HEK293 (cell line): ENCODE results near the gene HTR1D.

Experiments used
- CTCF ChIA-PET: fragments of 350-600 bp; formaldehyde crosslinking; extraction: SDS; loops from one replicate; lab custom pipeline; 2021; ENCODE audit warnings: antibody characterized with exemption; lab: Yijun Ruan, JAX
- POLR2A ChIA-PET: fragments of 300-600 bp; formaldehyde crosslinking; extraction: SDS; loops from one replicate; lab custom pipeline; 2020; ENCODE audit warnings: antibody characterized with exemption, inconsistent platforms; lab: Yijun Ruan, JAX
- H3K27ac ChIP-seq: fragments of 200-500 bp; sonication (Bioruptor generic); 2 replicates; pipeline ENCODE4 v1.5.1; 2014; ENCODE audit warnings: low read depth, low read length, control low read depth, inconsistent platforms; ENCODE audit errors: extremely low read depth
- H3K36me3 ChIP-seq, 2 experiments: fragments of 200-500 bp in 1 of 2; sonication (Bioruptor generic) in 1 of 2; 1 replicate in 1 of 2; 2 replicates in 1 of 2; pipeline ENCODE4 v1.5.1; 2014 to 2017; ENCODE audit warnings: inconsistent platforms in 2 of 2, low read length in 2 of 2; ENCODE audit not compliant: control insufficient read depth in 2 of 2, insufficient read depth in 1 of 2
- H3K4me1 ChIP-seq: fragments of 200-500 bp; sonication (Bioruptor generic); 2 replicates; pipeline ENCODE4 v1.5.1; 2014; ENCODE audit warnings: mild to moderate bottlenecking, low read length, inconsistent platforms; ENCODE audit not compliant: control insufficient read depth, insufficient read depth
- H3K4me3 ChIP-seq: 2 replicates; pipeline ENCODE4 v1.5.1; 2011; ENCODE audit warnings: low read depth, mild to moderate bottlenecking, control low read depth, low read length, moderate library complexity
- H3K9me3 ChIP-seq: fragments of 200-500 bp; sonication (Bioruptor generic); 2 replicates; pipeline ENCODE4 v1.5.1; 2014; ENCODE audit warnings: low read depth, low read length, inconsistent platforms; ENCODE audit not compliant: control insufficient read depth, insufficient read depth
- IKZF3 ChIP-seq: fragments of 450-650 bp; IDR thresholded peaks from 2 replicates; pipeline ENCODE4 v1.5.0; 2018; ENCODE audit warnings: missing biosample characterization, mild to moderate bottlenecking, missing genetic modification characterization, moderate library complexity
- KLF9 ChIP-seq: fragments of 450-650 bp; formaldehyde crosslinking; IDR thresholded peaks from 2 replicates; pipeline ENCODE4 v1.5.1; 2016; ENCODE audit warnings: missing biosample characterization, missing genetic modification characterization, low read depth
- OVOL3 ChIP-seq: fragments of 450-650 bp; formaldehyde crosslinking; IDR thresholded peaks from 2 replicates; pipeline ENCODE4 v1.5.1; 2016; ENCODE audit warnings: missing biosample characterization, missing genetic modification characterization
- PRDM6 ChIP-seq: fragments of 450-650 bp; formaldehyde crosslinking; IDR thresholded peaks from 2 replicates; pipeline ENCODE4 v1.5.1; 2017; ENCODE audit warnings: missing biosample characterization, missing genetic modification characterization
- REPIN1 ChIP-seq: fragments of 450-650 bp; formaldehyde crosslinking; IDR thresholded peaks from 2 replicates; pipeline ENCODE4 v1.5.1; 2017; ENCODE audit warnings: missing biosample characterization, missing genetic modification characterization, low read depth
- SCRT2 ChIP-seq: fragments of 450-650 bp; formaldehyde crosslinking; IDR thresholded peaks from 2 replicates; pipeline ENCODE4 v1.5.1; 2016; ENCODE audit warnings: missing biosample characterization, missing genetic modification characterization
- TRIM28 ChIP-seq: IDR thresholded peaks from 2 replicates; pipeline ENCODE4 v1.6.1; 2011; ENCODE audit warnings: low read length, control low read depth, borderline replicate concordance
- ZBTB11 ChIP-seq: fragments of 450-650 bp; formaldehyde crosslinking; conservative IDR thresholded peaks from 2 replicates; pipeline ENCODE4 v1.5.1; 2016; ENCODE audit warnings: low read depth, missing biosample characterization, missing genetic modification characterization
- ZBTB48 ChIP-seq: fragments of 450-650 bp; formaldehyde crosslinking; IDR thresholded peaks from 2 replicates; pipeline ENCODE4 v1.5.1; 2016; ENCODE audit warnings: missing biosample characterization, missing genetic modification characterization
- ZBTB6 ChIP-seq: fragments of 450-650 bp; formaldehyde crosslinking; IDR thresholded peaks from 2 replicates; pipeline ENCODE4 v1.5.1; 2017; ENCODE audit warnings: missing biosample characterization, missing genetic modification characterization
- ZNF146 ChIP-seq: fragments of 450-650 bp; formaldehyde crosslinking; IDR thresholded peaks from 2 replicates; pipeline ENCODE4 v1.5.1; 2016; ENCODE audit warnings: missing biosample characterization, missing genetic modification characterization
- ZNF16 ChIP-seq: fragments of 450-650 bp; formaldehyde crosslinking; IDR thresholded peaks from 2 replicates; pipeline ENCODE4 v1.5.1; 2016; ENCODE audit warnings: low read depth, missing biosample characterization, missing genetic modification characterization
- ZNF19 ChIP-seq: fragments of 450-650 bp; formaldehyde crosslinking; IDR thresholded peaks from 2 replicates; pipeline ENCODE4; 2016; ENCODE audit warnings: missing biosample characterization, missing genetic modification characterization, low read depth
- ZNF248 ChIP-seq: fragments of 450-650 bp; formaldehyde crosslinking; IDR thresholded peaks from 2 replicates; pipeline ENCODE4 v1.5.1; 2017; ENCODE audit warnings: missing biosample characterization, missing genetic modification characterization
- ZNF350 ChIP-seq: fragments of 450-650 bp; formaldehyde crosslinking; IDR thresholded peaks from 2 replicates; pipeline ENCODE4 v1.5.0; 2017; ENCODE audit warnings: missing biosample characterization, mild to moderate bottlenecking, missing genetic modification characterization
- ZNF366 ChIP-seq: fragments of 450-650 bp; formaldehyde crosslinking; conservative IDR thresholded peaks from 2 replicates; pipeline ENCODE4 v1.5.1; 2016; ENCODE audit warnings: missing biosample characterization, missing genetic modification characterization
- ZNF580 ChIP-seq: fragments of 450-650 bp; formaldehyde crosslinking; IDR thresholded peaks from 2 replicates; pipeline ENCODE4 v1.5.1; 2016; ENCODE audit warnings: missing biosample characterization, missing genetic modification characterization
- ZNF596 ChIP-seq: fragments of 450-650 bp; IDR thresholded peaks from 2 replicates; pipeline ENCODE4 v1.5.0; 2018; ENCODE audit warnings: missing biosample characterization, mild to moderate bottlenecking, missing genetic modification characterization, moderate library complexity
- ZNF621 ChIP-seq: fragments of 450-650 bp; formaldehyde crosslinking; IDR thresholded peaks from 2 replicates; pipeline ENCODE4 v1.5.1; 2017; ENCODE audit warnings: missing biosample characterization, missing genetic modification characterization
- ZNF626 ChIP-seq: fragments of 450-650 bp; sonication (Bioruptor Pico); formaldehyde crosslinking; IDR thresholded peaks from 2 replicates; pipeline ENCODE4 v1.5.1; 2018; ENCODE audit warnings: missing biosample characterization, missing genetic modification characterization, inconsistent platforms
- ZNF664 ChIP-seq: fragments of 450-650 bp; formaldehyde crosslinking; IDR thresholded peaks from 2 replicates; pipeline ENCODE4 v1.5.1; 2016; ENCODE audit warnings: missing biosample characterization, missing genetic modification characterization
- ZNF701 ChIP-seq: fragments of 450-650 bp; formaldehyde crosslinking; IDR thresholded peaks from 2 replicates; pipeline ENCODE4 v1.5.1; 2016; ENCODE audit warnings: missing biosample characterization, missing genetic modification characterization
- ZNF707 ChIP-seq: fragments of 450-650 bp; formaldehyde crosslinking; IDR thresholded peaks from 2 replicates; pipeline ENCODE4 v1.5.1; 2016; ENCODE audit warnings: missing biosample characterization, missing genetic modification characterization
- ZSCAN5A ChIP-seq: fragments of 450-650 bp; formaldehyde crosslinking; IDR thresholded peaks from 2 replicates; pipeline ENCODE4 v1.5.1; 2016; ENCODE audit warnings: missing biosample characterization, missing genetic modification characterization

Gene HTR1D

GRCh38 chr1:23152966-23153684 is 64.2 kb downstream of the HTR1D start:
- no peak for TF ChIP-seq ZNF664
- no peak for TF ChIP-seq ZNF248 (tag by site-specific recombination)
- TF ChIP-seq ZNF707 (tag by site-specific recombination), result no peak
- TF ChIP-seq ZNF580 (tag by site-specific recombination), result no peak
- TF ChIP-seq TRIM28, result no peak
- no peak for TF ChIP-seq ZNF596 (tag by site-specific recombination)
- no peak for TF ChIP-seq ZBTB11
- TF ChIP-seq ZNF701 (tag by site-specific recombination), result no peak
- TF ChIP-seq ZNF366 (tag by site-specific recombination), result no peak
- TF ChIP-seq ZNF621, result no peak
- TF ChIP-seq OVOL3 (tag by site-specific recombination), result no peak
- no peak for TF ChIP-seq ZNF626
- no peak for TF ChIP-seq IKZF3 (tag by site-specific recombination)
- TF ChIP-seq ZNF146, result no peak
- no peak for TF ChIP-seq ZNF350 (tag by site-specific recombination)
- no peak for TF ChIP-seq ZNF19
- no peak for TF ChIP-seq ZBTB6 (tag by site-specific recombination)
- TF ChIP-seq ZNF16 (tag by site-specific recombination), result no peak
- no peak for TF ChIP-seq KLF9 (tag by site-specific recombination)
- TF ChIP-seq ZBTB48 (tag by site-specific recombination), result no peak
- Histone ChIP-seq H3K4me1 (peaks cover 7% of the 10 kb centered on the region; the same call in 1 of the 2 replicates), H3K4me3 (no peak overlapping the region), H3K27ac (no peak overlapping the region), H3K9me3 (no peaks in the 10 kb centered on the region), H3K36me3 (no peaks in the 10 kb centered on the region)
- ChIA-PET POLR2A (no interaction called here), CTCF (interaction anchor here (0.7 to 0.8 kb wide), 2 partner anchors 11 to 13 kb away, joined by 3 read pairs; no protein-coding TSS in a partner anchor)

- POLR2A ChIA-PET, result no interaction called here
- Histone ChIP-seq H3K27ac (no peak overlapping the region), H3K36me3 (peaks cover 0 to 5% of the 10 kb centered on the region in 2 experiments; a peak in 2 of 3 replicates), H3K4me3 (no peak overlapping the region)
- TF ChIP-seq ZSCAN5A (tag by site-specific recombination) (no peak), SCRT2 (tag by site-specific recombination) (0 out of 2 replicates have a peak, but pooled peaks have one; percentile 29), PRDM6 (tag by site-specific recombination) (no peak), REPIN1 (tag by site-specific recombination) (no peak)
- TF ChIP-seq, all 188 proteins: peak for 1
- CTCF ChIA-PET, result interaction anchor here (0.7 to 0.9 kb wide), 2 partner anchors 9 to 515 kb away, joined by 5 to 9 read pairs; no protein-coding TSS in a partner anchor
- Histone ChIP-seq H3K4me1 (peaks cover 7% of the 10 kb centered on the region; the same call in 1 of the 2 replicates), H3K9me3 (no peaks in the 10 kb centered on the region)
Observed at GRCh38 chr1:23150742-23151141, 66.6 kb downstream of the HTR1D start.
